Heart left ventricle (tissue), 16 donors: ENCODE results near the gene COL16A1. TPM values are rescaled to one million over a fixed set of nuclear protein-coding genes. Genes with fewer than 3 reads are reported as not detected.

ENCODE experiments used
- ATAC-seq, 4 donors: fragments of 200-7000 bp; cut with Tn5 transposase; one replicate each; pipeline ENCODE4 v1.9.1; 2020 to 2022; ENCODE audit warnings: moderate library complexity in 4 of 4, mild to moderate bottlenecking in 3 of 4, moderate number of reproducible peaks in 1 of 4
- DNase-seq, 5 donors: peaks; one replicate each; pipeline ENCODE4 v3.0.0-alpha.2; 2020
- H3K27ac ChIP-seq, 12 donors: fragments of 200-600 bp; sonication (generic) in 4 of 12; one replicate each; pipeline versions ENCODE4 v1.5.0 to v1.8.0; 2016 to 2022; ENCODE audit warnings: mild to moderate bottlenecking in 2 of 12
- H3K27me3 ChIP-seq, 9 donors: fragments of 200-600 bp; sonication (generic) in 2 of 9; one replicate each; pipeline versions ENCODE4 v1.5.1 to v1.8.0; 2016 to 2022; ENCODE audit warnings: mild to moderate bottlenecking in 3 of 9
- H3K36me3 ChIP-seq, 9 donors: fragments of 200-600 bp; sonication (generic) in 2 of 9; one replicate each; pipeline versions ENCODE4 v1.5.0 to v1.8.0; 2018 to 2022; ENCODE audit warnings: mild to moderate bottlenecking in 2 of 9
- H3K4me1 ChIP-seq, 12 donors: fragments of 200-600 bp; sonication (generic) in 4 of 12; one replicate each; pipeline versions ENCODE4 v1.5.0 to v1.8.0; 2016 to 2022; ENCODE audit warnings: mild to moderate bottlenecking in 3 of 12
- H3K4me3 ChIP-seq, 12 donors: fragments of 200-600 bp; sonication (generic) in 4 of 12; one replicate each; pipeline versions ENCODE4 v1.5.0 to v1.8.0; 2017 to 2022; ENCODE audit warnings: mild to moderate bottlenecking in 9 of 12, moderate library complexity in 4 of 12
- H3K9me3 ChIP-seq, 12 donors: fragments of 200-600 bp; sonication (generic) in 4 of 12; one replicate each; pipeline versions ENCODE4 v1.5.0 to v1.8.0; 2016 to 2022; ENCODE audit warnings: mild to moderate bottlenecking in 1 of 12
- POLR2A ChIP-seq, 2 donors: fragments of 450-650 bp; IDR thresholded peaks; one replicate each; pipeline ENCODE4 v1.6.1; 2017; ENCODE audit warnings: antibody characterized with exemption in 2 of 2, mild to moderate bottlenecking in 2 of 2, moderate library complexity in 2 of 2
- WGBS, 4 donors: extraction: QIAGEN DNeasy Blood & Tissue Kit in 2 of 4; methylation state at CpG; one replicate each; pipeline versions ENCODE4 v1.1.5 to v1.1.7; 2013 to 2018; 5-methylcytosine and 5-hydroxymethylcytosine counted together
- intact Hi-C, 10 donors: fragments of 100-400 bp; cut with DNase I; formaldehyde crosslinking; loops; one replicate each; pipeline versions ENCODE4 v1.11.1 to v1.14.2; 2022
- polyA plus RNA-seq, 2 donors: library from polyadenylated mRNA; stranded (reverse); fragments of 200-250 nt; gene quantifications; one replicate each; pipeline ENCODE4 v1.2.3, GENCODE V29; 2013
- total RNA-seq, 9 donors: library from RNA; depleted of rRNA in 2 of 9; stranded (reverse); fragments of >200 nt in 2 of 9; fragmentation: NEBNext Ultra II Directional in 3 of 9; extraction: Animal tissue kit (Norgen Biotek cat#: 25700) in 3 of 9; gene quantifications; one replicate each; pipeline versions ENCODE4 v1.1.0 to v1.2.4, GENCODE V29; 2016 to 2023
- TF ChIP-seq, protein P1 (sequence below), 12 donors: fragments of 200-600 bp; sonication (generic) in 4 of 12; IDR thresholded peaks; one replicate each; pipeline versions ENCODE4 v1.5.0 to v1.8.0; 2018 to 2022; ENCODE audit warnings: antibody characterized with exemption in 12 of 12, mild to moderate bottlenecking in 5 of 12
- donor health status: ischemic (EF 13 %, LVEDD 7.1; RV severe dilation, severe dysfunction).
- donor health status: healthy with polysubstance abuse.
- donor health status: DM: no; HTN: yes; CAD: no.
- donor health status: DM: no; HTN: no; CAD: no.
- donor health status: ischemic (EF 25% LVEDD 6.9; RV normal size, moderate dysfunction).
- donor health status: ischemic (EF 25% LVEDD 5.7; RV mildly dilated, moderate dysfunction).
- donor health status: healthy.
- donor health status: DM: yes; HTN: yes; CAD: no.
- donor health status: ischemic (EF 35%, LVEDD 5.7; RV mildly dilated, moderate dysfunction).
- donor health status: nonischemic (EF 11% LVEDD 7.7; RV severe dilation, severe dysfunction).
- donor health status: DM: yes; HTN: yes; CAD: no.
- donor health status: PGD.
- donor health status: ischemic (EF 29% LVEDD 5.4; RV normal size, mild dysfunction).
- donor health status: nonischemic (EF 23%, LVEDD 6.1; RV moderate dilation, normal function).

The COL16A1 gene
- total and polyA plus RNA-seq, 11 donors: 7.5 to 24.1 (median 13.1) TPM

DNA sequence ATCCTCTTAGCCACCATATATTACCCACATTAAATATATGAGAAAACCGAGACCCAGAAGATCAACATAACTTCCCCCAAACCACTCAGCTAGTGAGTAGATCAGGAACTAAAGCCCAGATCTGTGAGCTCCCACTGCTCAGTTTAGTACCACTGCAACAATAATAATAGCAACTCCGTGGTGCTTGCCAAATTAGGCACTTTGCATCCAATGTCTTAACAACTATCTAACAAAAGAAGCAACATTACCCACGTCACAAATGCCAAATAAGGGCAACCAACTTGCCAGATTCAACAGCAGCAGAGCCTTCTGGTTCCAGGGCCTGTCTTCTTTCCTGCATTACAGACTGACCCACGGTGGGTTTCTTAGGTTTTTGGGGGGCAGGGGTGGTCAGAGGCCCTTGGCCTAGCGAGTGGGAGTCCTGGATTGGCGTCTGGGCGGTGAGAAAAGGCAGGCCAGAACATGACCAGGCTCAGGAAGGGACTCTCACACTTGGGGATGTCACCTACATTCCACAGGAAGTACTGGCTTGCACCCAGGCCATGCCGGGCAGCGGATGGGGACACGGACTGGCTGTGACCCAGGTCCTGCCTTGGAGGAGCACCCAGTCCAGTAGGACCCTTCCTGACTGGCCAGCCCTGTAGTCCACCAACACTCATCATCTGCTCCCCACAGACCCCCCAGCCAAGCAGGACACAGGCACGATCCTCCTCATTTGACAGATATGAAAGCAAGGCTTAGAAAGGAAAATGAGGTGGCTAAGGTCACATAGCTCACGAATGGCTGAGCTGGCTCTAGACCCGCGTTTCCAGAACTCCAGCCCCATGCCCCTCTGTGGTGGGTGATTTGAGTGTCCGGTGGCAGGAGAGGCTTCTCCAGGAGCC is 81.7 kb downstream of the COL16A1 start:
- peaks cover 3 to 55% (median 30%) of the 10 kb centered on the region in 12 donors for H3K4me1 ChIP-seq
- H3K27me3 ChIP-seq: peaks cover 0 to 22% (median under 1%) of the 10 kb centered on the region in 9 donors
- H3K27ac ChIP-seq: peak overlapping the region in 4 of 12 donors; percentile 13 to 39 (median 19)
- ATAC-seq (peak; percentile 26 to 33 (median 29)), DNase-seq (peak in 3 of 5 donors; percentile 53 to 69 (median 66))
- TF ChIP-seq, protein P1, sequence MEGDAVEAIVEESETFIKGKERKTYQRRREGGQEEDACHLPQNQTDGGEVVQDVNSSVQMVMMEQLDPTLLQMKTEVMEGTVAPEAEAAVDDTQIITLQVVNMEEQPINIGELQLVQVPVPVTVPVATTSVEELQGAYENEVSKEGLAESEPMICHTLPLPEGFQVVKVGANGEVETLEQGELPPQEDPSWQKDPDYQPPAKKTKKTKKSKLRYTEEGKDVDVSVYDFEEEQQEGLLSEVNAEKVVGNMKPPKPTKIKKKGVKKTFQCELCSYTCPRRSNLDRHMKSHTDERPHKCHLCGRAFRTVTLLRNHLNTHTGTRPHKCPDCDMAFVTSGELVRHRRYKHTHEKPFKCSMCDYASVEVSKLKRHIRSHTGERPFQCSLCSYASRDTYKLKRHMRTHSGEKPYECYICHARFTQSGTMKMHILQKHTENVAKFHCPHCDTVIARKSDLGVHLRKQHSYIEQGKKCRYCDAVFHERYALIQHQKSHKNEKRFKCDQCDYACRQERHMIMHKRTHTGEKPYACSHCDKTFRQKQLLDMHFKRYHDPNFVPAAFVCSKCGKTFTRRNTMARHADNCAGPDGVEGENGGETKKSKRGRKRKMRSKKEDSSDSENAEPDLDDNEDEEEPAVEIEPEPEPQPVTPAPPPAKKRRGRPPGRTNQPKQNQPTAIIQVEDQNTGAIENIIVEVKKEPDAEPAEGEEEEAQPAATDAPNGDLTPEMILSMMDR (IDR thresholded peaks at IDR 0.05): no peak
- no peak for TF ChIP-seq POLR2A (IDR thresholded peaks at IDR 0.05)
- H3K36me3 ChIP-seq: no peaks in the 10 kb centered on the region
- intact Hi-C loops: no loop called here
- no peak overlapping the region for H3K4me3 ChIP-seq
- H3K9me3 ChIP-seq: no peaks in the 10 kb centered on the region
- WGBS, 4 donors: 51 to 71% (median 57%) methylated on average over 14 to 15 of the region's 15 CpGs

DNA sequence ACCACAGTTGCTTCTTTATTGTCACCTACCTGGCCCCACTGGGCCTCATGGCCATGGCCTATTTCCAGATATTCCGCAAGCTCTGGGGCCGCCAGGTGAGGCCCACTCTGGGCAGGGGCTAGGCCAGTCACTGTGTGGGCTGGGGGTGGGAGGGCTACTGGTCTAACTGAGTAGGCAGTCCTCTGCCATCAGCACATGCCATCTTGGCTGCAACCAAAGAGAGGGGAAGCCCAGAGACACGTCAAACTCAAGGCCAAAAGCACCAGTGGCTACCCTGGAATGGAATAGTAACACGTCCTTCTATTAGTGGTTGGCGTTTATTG is 82.4 kb downstream of the COL16A1 start:
- no peak for TF ChIP-seq POLR2A (IDR thresholded peaks at IDR 0.05)
- TF ChIP-seq, protein P1 (IDR thresholded peaks at IDR 0.05): no peak
- DNase-seq: no peak
- Histone ChIP-seq H3K4me3 (no peak overlapping the region), H3K36me3 (no peaks in the 10 kb centered on the region), H3K4me1 (peaks cover 3 to 49% (median 24%) of the 10 kb centered on the region in 12 donors), H3K27ac (no peak overlapping the region), H3K9me3 (no peaks in the 10 kb centered on the region), H3K27me3 (peaks cover 0 to 25% (median 4%) of the 10 kb centered on the region in 9 donors)
- no peak for ATAC-seq
- intact Hi-C loops: no loop called here
- 95 to 98% (median 96%) methylated on average over 5 of the region's 5 CpGs for WGBS, 4 donors

DNA sequence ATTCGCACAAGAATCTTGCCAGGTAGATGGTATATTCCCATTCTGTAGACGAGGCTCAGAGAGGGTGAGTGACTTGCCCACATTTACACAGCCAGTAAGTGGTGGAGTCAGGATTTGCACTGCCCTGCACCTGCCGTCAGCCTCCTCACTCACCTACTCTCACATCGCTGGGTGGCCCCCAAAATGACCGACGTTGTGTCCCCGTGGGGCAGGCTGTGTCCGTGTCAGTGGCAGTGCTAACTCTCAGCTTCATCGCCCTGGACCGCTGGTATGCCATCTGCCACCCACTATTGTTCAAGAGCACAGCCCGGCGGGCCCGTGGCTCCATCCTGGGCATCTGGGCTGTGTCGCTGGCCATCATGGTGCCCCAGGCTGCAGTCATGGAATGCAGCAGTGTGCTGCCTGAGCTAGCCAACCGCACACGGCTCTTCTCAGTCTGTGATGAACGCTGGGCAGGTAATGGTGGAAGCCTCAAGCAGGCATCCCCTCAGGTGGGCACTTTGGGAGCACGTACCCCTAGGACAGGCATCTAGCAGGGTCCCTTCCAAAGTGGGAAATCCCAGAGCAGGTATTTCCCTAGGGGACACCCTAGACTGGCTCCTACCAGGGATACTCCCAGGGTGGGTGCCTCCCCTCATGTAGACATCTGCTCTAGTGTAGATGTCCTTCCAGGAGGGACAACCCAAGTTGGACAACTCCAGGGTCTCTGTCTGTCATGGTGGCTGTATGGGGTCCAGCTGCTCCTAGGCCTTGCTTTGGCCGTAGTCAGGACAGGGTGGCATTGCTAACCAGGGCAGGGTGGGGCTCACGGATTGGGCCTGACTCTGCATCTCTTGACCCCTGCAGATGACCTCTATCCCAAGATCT is 83.0 kb downstream of the COL16A1 start:
- Histone ChIP-seq H3K4me3 (no peak overlapping the region), H3K4me1 (peaks cover 3 to 43% (median 19%) of the 10 kb centered on the region in 12 donors), H3K9me3 (no peaks in the 10 kb centered on the region), H3K27me3 (peaks cover 0 to 29% (median 4%) of the 10 kb centered on the region in 9 donors), H3K36me3 (no peaks in the 10 kb centered on the region), H3K27ac (no peak overlapping the region)
- no peak for TF ChIP-seq POLR2A (IDR thresholded peaks at IDR 0.05)
- TF ChIP-seq, protein P1 (IDR thresholded peaks at IDR 0.05): no peak
- WGBS, 4 donors: 94 to 98% (median 96%) methylated on average over 14 to 20 of the region's 20 CpGs
- intact Hi-C loops: no loop called here
- ATAC-seq (no peak), DNase-seq (no peak)
